RPMI7951 (cell line): ENCODE results near the gene GPHN. TPM values are rescaled to one million over a fixed set of nuclear protein-coding genes. Genes with fewer than 3 reads are reported as not detected.

Source experiments
- DNase-seq: peaks from one replicate; pipeline ENCODE4 v3.0.0-alpha.2; 2012; ENCODE audit warnings: low read depth
- total RNA-seq: library from RNA; depleted of rRNA; stranded (reverse); fragments of >200 nt; shearing (Covaris generic); gene quantifications from 2 replicates; pipeline ENCODE4 v1.2.3, GENCODE V29; 2014

The GPHN gene
- total RNA-seq, 1 experiment from 2014 or later: 12.1 TPM

DNA sequence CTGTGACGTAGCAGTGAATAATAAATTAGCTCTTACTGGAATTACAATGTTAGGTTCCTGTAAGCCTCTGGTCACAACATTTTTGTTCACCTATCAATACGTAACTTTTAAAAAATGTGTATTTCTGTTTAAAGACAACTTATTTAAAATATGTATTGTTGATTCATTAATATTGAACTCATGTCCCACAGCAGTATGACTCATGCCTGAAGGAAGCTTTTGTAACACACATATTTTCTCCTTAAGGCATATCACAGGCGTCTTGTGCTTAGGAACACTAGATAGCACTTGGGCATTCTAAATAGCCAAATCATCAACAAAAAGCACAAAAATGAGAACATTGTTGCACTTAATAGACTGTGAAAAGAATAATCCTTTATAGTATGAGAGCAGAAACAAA lies 92.5 kb downstream of the GPHN start:
- DNase-seq: peak; percentile 12

DNA sequence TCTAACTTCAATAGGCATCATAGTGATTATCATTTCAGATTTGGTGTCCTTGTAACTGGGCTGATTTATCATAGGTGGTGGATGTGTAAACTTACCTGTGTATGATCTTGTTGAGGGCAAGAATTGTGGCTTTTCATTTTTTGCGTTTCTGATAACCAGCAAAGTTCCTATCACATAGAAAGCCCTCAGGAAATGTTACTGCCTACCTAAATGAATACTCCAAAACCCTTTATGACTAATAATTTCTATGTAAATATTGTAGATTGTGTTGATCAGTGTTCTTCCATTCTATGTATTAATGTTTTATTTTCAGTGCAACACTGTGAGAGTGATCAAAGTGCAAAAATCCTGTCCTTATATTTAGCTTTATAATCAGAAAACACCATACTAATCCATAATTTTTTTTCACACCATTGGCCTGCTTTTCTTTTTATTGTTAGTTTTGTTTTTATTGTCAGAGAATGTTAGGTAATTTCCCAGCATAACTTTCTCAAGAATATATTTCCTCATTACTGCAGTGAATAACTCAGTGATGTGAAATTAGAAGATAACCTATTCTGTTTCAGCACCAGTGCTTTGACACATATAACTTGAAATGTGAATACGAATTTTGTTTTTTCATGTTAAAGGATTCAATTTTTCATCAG lies 94.1 kb downstream of the GPHN start:
- no peak for DNase-seq

DNA sequence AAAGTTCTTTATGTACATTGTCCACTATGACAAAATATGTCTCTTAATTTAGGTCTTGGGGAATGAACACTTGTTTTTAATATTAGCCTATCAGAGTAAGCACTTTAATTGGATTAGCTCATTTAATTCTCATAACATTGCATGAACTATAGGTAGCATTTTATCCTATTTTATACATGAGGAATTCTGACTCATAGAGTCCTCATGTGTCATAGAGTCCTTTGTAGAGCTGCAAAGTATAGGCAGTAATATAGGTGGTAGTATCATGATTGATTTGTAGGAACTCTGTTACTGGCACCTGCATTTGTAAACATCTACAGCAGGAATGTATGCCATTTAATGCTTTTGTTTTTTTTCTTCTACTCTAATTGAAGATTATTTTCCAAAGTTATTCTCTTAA lies 96.0 kb downstream of the GPHN start:
- no peak for DNase-seq

DNA sequence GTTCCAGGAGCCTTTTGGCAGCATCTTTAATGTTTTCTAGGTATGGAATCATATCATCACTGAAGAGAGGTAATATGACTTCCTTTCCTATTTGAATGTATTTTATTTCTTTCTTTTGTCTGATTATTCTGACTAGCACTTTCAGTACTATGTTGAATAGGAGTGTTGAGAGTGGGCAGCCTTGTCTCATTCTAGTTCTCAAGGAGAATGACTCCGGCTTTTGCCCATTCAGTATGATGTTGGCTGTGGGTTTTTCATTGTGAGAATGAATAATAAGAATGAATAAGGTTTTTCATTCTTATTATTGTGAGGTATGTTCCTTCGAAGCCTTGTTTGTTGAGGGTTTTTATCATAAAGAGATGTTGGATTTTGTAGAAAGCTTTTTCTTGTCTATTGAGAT lies 98.9 kb downstream of the GPHN start:
- DNase-seq: no peak

DNA sequence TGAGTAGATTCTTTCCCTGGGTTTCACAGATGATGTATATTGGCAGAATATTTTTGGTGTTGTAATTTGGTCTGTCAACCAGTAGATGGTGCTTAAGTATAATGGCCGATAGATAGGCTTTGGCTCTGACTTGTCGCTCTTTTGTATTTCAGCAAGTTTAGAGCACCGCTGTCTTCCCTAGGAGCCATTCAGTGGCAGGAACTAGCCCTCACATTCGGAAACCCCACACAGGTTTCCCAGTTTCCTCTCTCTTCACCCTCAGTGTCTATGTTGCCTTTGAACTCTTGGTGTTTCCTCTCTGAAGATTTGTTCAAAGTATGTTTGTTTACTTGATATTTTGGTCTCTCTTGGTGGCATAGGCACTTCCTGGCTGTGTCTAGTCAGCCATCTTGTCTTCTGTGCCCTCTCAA lies 102.2 kb downstream of the GPHN start:
- DNase-seq: peak; percentile 7

DNA sequence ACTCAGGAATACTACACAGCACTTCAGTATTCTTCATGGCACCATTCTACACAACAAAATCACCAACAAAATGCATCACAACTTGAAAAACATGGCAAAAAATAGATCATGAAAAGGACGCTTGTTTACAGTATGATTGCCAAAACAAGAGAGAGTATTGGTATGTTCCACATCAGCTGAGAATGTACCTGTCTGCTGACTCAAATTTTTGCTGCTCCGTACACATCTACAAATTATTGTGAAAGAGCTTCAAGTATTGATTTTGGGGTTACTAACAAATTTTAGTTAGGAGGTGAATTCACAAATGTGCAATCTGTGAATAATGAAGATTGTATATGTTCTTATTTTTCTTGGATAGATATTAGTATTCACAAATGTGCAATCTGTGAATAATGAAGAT lies 105.4 kb downstream of the GPHN start:
- no peak for DNase-seq

DNA sequence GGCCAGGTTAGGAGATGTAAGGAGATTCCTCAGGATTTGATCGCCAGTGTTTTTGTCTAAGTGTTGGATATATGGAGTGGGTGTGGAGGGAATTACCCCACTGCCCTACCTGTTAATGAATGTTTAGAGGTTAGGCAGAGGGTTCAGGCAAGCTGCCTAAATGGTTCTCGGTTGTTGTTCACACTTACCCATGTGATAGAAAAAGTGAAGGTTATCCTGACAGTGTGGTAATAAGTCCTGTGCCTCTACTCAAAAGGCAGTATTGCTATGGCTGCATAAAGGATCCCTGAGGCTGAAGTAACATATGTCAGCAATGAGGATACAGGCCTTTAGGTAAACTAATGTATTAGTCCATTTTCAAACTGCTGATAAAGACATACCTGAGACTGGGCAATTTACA lies 112.0 kb downstream of the GPHN start:
- no peak for DNase-seq

DNA sequence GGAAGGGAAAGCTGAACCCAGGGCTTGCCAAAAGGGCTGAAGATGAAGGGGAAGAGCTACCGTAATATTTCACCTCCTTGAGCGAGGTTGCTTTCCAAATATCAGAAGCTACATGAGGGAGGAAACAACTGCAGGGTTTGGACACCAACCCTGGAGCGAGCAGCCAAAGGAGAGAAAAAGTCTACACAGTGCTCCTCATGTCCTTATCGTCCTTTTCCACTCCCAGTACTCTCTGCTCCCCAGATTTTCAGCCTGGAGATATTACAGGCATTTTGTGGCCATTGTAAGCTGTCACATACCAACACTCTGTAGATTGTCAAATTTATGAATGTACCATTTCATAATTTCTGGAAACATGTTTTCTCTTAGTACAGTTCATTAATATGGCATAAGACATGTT lies 115.9 kb downstream of the GPHN start:
- no peak for DNase-seq

DNA sequence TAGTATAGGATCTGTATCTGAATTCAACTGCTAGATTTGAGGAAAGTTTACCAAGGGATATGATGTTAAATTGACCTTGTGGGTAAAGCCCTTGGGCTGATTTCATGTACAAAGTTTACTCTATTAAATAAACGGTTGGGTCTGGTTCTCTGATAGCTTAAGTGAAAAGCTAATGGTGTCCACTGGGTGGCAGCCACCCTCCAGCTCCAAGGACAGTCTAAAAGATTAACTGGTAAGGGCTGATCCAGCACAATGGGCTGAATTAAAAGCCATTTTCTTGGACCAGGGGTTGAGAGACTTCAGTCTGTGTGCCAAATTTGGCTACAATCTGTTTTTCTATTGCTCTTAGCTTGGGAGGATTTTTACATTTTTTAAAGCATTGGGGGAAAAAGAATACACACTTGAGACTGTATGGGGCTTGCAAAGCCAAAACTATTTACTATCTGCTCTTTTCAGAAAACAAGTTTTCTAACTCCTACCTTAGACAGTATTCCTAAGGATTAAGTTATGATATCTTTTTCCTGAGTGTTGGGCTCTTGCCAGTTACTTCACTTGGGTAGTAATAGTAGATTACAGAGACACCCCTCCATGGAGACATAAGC lies 116.5 kb downstream of the GPHN start:
- DNase-seq: peak; percentile 53

DNA sequence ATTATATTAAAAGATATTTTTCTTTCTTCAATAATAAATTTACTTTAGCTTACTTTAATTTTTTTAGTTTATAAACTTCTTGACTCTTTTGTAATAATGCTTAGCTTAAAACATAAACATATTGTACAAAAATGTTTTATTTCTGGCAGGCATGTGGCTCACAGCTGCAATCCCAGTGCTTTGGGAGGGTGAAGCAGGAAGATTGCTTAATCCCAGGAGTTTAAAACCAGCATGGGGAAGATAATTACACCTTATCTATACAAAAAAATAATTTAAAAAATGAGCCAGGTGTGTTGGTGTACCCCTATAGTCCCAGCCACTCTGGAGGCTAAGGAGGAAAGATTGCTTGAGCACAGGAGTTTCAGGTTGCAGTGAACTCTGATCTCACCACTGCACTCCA lies 120.7 kb downstream of the GPHN start:
- DNase-seq: no peak

DNA sequence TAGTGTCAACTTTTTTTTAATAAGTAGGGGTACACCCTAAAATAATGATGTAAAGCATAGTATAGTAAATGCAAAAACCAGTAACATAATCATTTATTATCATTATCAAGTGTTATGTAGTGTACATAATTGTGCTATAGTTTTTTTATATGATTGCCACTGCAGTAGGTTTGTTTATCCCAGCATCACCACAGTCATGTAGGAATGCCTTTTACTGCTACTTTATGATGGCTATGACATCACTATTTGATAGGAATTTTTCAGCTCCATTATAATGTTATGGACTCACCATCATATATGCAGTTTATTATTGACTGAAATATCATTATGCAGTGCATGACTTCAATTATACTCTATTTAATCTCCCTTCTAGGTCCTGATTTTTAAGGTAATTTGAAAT lies 121.6 kb downstream of the GPHN start:
- DNase-seq: no peak

DNA sequence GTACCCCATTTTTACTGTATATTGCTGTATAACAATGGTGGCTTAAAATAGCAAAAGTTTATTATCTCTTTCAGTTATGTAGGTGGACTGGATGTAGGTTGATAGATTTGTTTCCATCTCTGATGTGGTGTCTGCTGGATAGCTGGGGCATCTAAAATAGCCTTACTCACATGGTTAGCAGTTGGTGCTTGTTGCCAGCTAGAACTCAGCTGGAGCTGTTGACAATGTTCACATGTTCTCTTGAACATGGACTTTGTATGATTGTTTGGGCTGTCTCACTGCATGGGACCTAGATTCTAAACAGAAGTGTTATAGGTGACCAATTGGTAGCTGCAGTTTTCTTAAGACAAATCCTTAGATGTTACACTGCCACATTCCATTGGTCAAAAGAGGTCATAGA lies 126.9 kb downstream of the GPHN start:
- DNase-seq: peak; percentile 11

DNA sequence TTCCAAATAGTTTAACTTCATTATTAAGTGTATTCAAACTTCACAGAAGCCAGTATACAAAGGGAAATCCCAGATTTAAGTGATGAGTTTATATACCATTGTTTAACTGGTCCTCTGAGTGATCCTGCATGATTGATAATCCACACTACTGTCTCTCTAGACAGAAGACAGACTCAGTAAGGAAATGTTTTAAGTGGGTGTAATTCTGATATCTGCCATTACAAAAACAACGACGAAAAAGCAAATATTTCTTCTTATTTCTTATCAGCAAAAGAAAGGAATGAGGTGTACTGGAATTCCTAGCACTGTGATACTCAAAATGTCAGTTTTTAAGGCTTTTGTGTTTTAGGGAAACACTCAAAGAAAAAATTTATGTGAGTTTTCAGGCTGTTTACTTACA lies 127.5 kb downstream of the GPHN start:
- no peak for DNase-seq

DNA sequence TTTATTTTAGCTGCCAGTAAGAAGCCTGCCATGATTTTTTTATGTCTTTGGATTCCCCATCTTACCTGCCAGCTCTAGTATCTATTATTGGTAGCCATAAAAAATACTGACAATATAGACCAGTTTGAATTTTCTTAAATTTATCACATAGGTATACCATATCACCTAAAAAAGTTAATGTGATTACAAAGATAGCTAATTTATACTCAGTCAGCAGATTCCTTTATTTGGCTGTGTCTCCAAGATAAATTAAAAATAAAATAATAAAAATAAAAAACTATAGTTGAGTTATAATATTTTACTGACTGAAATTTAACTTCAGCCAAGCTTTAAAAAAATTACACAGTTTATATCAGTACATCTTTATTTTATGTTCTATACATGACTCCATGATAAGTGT lies 128.3 kb downstream of the GPHN start:
- no peak for DNase-seq

DNA sequence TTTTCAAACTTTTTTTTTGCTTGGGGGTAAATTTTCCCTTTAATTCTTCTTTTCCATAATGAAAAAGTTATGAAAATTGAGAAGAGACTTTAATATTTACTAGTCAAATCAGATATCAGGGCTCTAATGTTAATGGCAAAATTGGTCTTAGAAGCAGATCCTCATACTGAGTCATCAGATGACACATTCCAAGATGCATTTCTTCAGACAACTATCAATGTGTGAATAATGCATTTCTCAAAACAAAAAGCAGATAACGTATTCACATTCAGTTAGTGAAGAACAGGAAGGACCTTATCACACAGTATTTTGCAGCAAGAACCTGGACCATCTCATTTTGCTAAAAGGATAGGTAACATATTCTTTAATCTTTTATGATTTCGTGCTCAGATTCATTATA lies 130.7 kb downstream of the GPHN start:
- DNase-seq: peak; percentile 35

DNA sequence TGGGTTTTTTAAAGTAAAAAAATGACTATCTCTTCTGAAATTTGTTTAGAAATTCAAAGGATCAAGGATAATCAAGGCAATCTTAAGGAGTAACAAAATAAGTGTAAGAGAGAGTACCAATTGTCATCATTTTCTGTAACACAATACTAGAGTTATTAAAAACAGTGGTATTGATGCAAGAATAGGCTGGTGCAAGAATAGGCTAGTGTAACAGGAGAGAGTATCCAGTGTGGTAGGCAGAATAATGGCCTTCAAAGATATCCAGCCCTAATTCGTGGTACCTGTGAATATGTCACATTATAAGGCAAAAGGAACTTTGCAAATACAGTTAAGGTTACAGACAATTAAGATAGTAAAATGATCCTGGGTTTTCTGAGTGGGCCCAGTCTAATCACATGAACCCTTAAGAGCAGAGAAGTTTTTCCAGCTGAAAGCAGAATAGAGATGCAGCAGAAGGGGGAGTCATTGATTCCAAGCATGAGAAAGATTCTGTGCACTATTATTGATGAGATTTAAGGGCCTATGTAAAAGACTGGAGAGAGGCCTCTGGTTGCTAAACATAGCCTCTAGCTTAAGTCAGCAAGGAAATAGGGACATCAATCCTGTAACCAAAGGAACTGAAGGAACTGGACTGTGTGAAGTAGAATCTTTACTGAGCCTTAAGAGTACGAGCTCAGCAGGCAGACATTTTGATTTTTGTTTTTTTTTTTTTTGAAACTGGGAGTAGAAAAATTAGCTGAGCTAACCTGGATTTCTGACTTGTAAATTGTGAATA lies 134.1 kb downstream of the GPHN start:
- no peak for DNase-seq

DNA sequence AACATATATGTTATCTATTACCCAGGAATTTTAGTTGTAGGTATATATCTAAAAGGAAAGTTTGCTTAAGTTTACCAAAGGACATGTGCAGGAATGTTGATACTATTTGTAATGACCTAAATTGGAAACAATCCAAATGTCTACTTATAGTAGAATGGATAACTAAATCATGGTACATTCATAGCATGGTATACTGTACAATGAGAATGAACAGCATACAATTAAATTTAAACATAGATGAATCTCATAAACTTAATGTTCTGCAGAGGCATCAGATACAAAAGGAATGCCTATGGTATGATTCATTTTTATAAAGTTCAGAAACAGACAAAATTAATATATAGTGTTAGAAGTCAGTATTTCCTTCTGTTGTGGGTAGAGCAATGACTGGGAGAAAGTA lies 135.4 kb downstream of the GPHN start:
- no peak for DNase-seq

DNA sequence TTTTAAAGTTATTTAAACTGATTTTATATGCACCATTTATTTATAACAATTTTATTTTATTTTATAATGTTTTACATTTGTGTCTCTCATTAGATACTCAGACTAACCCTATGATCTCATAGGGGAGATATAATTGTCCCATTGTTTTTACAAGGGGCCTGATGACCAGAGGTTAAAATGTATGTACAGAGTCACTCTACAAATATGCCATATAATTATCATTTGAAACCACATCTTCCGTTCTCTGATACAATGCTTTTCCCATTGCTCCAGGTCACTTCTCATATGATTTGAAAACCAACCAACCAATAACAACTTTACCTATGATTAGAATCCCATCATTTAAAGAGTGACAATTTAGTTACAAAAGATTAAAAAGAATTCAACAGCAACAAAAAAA lies 137.8 kb downstream of the GPHN start:
- peak; percentile 64 for DNase-seq

DNA sequence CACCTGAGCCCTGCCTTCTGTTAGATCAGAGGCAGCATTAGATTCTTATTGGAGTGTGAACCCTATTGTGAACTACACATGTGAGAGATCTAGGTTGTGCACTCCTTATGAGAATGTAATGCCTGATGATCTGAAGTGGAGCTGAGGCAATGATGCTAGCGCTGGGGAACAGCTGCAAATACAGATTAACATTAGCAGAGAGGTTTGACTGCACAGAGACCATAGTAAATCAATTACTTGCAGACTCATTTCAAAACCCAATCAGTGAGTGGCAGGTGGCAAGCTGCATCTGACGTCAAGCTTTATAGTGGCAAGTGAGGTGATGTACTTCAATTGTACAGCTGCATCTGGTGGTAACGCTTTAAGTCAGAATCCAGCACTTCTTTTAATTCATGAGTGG lies 141.6 kb downstream of the GPHN start:
- no peak for DNase-seq

DNA sequence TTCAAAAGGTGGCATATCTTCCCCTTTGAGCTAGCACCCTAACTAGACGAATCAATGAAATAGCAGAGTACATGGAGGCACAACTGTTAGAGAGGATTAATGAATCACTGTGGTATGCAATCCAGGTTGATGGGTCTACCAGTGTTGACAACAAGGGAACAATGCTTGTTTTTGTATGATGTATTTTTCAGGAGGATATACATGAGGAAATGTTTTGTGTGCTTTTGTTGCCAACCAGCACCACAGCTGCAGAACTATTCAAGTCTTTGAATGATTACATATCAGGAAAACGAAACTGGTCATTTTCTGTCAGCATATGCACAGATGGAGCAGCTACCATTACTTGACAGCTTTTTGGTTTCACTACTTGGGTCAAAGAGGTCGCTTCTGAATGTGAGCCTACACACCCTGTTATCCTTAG lies 142.6 kb downstream of the GPHN start:
- peak; percentile 11 for DNase-seq

DNA sequence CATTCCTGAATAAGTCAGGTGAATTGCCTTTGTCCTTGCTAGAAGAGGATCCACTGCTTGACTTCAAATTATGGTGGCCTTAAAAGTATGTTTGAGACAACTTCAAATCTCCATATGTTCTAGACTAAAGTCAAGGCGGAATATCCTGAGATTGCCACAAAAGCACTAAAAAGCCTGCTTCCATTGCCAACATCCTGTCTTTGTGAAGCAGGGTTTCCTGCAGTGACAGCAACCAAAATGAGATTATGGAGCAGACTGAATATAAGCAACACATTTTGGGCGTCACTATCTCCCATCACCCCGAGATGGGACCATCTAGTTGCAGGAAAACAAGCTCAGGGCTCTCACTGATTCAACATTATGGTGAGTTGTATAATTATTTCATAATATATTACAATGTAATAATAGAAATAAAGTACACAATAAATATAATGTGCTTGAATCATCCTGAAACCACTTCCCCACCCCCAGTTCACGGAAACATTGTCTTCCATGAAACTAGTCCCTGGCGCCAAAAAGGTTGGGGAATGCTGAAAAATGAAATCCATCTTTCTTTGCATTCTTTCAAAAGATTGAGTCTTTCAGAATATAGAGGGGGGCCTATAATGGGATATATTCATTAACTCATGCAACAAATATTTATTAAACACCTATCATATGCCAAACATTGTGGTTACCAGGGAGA lies 143.7 kb downstream of the GPHN start:
- no peak for DNase-seq

DNA sequence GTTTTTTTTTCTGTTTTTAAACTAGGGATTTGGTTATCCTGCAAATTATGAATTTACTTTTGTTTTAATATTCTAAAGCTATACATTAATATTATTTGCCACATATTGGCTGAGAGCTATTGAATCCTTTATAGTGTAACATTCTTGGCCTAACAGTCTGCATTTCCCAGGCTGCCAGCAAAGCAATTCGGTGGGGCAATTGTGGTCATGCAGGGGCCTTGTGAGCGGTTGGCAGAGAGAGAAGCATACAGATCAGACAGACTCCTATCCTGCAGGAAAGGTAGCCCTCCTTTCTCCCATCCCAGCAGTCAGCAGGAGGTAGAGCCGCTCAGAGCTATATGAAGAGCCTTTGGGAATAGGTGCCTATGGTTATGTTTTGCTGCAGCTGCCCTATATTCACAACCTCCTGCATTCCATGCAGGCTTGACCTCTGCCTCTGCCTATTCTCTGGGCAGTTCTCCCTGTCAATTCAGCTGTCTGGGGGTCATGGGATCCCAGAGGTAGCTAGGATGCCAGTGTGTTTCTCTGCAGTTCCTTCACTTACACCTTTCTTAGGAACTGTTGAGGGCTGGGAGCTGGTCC lies 144.7 kb downstream of the GPHN start:
- DNase-seq: no peak
